ENCODE results near the gene LRRC34.
A peak's percentile ranks its signal among the peaks of the same experiment; 100 is the strongest.

The LRRC34 gene, protein sequence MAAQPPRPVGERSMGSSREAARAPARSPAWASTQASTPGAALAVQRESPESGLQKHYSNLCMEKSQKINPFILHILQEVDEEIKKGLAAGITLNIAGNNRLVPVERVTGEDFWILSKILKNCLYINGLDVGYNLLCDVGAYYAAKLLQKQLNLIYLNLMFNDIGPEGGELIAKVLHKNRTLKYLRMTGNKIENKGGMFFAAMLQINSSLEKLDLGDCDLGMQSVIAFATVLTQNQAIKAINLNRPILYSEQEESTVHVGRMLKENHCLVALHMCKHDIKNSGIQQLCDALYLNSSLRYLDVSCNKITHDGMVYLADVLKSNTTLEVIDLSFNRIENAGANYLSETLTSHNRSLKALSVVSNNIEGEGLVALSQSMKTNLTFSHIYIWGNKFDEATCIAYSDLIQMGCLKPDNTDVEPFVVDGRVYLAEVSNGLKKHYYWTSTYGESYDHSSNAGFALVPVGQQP

DNA sequence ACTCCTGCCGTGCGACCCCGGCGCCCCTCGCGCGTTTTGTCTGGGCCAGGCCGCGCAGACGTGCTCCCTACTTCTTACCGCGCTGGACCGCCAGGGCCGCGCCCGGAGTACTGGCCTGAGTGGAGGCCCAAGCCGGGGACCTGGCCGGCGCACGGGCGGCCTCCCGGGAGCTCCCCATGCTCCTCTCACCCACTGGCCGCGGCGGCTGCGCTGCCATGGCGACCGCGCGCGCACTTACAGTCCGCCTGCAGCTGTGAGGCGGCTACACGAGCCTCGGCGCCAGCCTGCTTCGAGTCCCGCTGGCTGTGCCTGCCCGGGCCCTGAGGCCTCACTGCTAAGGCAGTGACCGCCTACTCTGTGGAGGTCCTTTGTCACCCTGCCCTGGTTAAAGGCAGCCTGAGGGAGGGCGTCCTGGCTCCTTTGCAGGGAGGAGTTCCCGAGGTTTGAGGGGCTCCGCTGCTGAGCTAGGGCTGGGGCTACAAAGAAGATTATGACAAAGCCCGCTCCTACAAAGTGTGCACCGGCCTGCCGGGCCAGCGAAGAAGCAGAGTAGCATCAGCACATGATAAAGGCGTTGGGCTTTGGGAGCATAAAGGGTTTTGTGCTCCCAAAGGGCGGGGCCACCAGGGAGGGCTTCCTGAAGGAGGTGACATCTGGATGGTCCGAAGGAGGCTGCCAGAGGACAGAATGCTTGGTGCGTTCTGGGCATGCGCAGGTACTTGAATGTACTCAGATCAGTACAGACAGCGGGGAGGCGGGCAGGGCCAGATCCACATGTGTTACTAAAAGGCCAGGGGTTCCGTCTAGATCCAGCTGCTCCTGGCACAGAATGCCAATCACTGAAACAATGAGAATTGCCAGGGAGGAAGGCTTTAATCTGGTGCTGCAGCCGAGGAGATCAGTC, at the start of gene LRRC34, which contains the start of gene LRRIQ4:
TSS of gene LRRC34 (minus strand) at position 573 of the 904 bp plus-strand sequence. CDS start at position 217, 356 bp downstream.
TSS of gene LRRIQ4 (plus strand) at position 539 of the 904 bp plus-strand sequence. CDS start 9,052 bp downstream, outside the sequence.
- peak; percentile 69 for DNase-seq

DNA sequence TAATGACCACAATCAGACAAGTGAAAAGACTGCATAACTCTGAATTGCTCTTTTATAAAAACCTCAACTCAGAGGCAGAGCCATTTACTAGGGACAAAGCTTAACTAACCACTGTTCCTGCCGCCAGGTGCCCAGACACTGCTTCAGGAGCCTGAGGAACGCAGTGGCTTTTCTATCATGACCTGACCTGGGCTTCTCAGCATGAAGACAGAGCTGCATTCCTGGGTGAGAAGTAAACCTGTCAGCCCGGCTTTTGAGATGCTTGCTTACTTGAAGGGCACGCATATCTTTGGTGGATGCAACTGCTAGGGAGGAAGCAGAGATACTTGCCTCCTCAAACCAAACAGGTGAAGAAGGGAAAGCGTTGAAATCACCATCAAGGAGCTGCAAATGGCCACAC, 49.2 kb upstream of the LRRC34 start:
- DNase-seq, result no peak

DNA sequence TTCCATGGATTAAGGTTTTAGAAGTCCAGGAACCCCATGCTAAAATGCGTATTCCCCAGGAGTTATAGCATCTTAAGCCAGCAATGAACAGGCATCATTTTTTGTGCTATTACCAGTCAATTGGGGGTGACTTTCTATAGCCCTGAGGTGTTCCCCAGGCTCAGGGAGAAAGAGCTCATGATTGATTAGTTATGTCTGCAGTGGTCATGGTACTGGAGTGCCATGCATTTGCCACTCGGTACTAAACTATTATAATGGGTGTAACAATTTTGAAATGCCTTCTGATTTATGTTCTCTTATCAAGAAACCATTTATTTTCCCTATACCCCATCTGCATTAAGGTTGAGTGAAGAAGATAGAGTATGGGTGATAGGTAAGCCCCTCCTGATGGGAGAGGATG, 45.1 kb upstream of the LRRC34 start:
- DNase-seq, result no peak

DNA sequence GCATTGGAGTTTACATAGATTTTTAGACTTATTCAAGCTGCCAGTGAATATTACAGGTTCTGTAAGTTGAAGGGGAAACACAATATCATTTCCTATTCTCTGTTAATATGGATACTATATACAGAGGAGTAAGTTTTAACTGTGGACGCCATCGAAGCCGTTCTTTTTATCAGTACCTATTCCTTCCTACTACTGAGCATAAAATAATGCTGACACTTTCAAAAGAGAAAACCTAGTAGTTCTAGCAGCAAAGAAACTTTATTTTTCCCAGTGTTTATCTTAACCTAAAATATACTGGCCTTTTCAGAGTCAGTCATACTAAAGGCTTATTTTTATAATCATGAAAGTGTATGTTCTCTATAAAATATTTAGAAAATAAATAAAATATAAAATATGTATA, 42.8 kb upstream of the LRRC34 start:
- DNase-seq, result no peak

DNA sequence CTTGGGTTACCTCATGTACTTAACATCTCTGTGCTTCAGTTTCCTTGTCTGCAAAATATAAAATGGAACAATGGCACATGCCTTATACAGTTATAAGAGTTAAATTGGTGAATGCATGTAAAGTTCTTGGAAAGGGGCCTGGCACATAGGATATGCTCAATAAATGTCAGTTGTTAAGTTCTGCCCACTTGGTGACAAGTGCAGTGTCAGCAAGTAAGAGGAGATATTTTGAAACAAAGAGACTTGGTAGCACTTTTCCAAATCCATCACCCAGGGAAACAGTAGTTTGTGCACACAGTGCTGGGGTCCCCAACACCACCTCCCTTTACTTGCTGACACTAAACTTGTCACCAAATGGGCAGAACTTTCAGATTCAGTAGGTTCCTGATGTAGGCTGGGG, 37.9 kb upstream of the LRRC34 start:
- DNase-seq, result no peak

DNA sequence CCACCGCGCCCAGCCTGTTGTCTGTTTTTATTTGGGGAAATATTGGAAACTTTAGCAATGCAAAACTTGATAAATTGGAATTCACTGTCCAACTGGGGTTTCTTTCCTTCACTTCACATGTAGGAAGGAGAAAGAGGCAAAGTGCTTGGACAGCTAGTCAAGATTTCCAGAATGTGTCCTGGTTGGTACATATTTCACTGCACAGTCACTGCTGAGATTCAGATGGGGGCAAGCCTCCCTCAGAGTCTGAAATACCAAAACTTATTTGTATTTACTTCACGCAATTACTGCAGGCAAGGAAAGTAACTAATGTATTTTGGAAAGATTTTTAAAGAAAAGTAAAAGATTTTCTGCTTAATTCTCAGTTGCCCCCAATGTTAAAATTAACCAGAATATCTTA, 36.0 kb upstream of the LRRC34 start:
- DNase-seq, result no peak

DNA sequence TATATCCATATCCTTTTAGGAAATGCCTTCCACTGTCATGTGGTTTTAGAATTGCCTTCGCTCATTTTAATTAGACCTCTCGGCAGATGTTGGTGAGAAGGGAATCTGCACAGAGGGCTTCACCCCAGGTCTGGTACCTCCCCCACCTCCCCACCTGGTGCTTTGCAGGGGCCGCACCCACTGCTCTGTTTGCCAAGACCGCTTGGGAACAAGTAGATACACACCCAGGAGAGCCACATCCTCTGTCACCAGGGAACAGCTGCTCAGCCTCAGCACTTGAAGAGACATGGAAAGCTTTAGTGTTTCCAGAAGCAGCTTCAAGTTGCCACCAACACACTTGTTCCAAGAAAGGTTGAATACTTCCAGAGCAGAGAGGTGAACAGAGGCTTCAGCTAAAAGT, 35.2 kb upstream of the LRRC34 start:
- no peak for DNase-seq

DNA sequence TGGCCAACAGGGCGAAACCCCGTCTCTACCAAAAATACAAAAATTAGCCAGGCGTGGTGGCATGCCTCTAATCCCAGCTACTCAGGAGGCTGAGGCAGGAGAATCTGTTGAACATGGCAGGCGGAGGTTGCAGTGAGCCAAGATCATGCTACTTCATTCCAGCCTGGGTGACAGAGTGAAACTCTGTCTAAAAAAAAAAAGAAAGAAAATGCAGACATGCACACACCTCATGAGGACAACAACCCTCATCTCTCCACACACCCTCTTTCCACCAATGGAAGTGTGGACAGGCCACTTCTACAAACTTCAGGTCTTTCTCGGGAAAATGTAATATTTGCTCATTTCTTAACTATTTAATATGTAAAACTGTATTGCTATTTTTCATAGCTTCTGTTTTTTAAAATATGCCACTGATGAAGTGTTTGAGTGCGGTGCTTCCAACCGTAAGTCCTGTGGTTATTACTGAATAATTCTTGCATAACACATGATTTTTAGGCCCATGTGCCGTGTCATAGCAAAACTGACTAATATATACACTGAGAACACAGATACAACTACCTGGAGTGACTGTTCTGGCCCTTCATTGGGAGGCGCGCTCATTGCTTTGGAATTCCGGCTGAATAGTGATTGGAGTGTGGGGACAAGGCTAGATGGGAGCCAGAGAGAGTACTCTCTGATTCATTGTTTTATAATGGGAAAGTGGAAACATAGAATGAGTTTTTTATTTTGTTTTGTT, 33.9 kb upstream of the LRRC34 start:
- DNase-seq, result no peak

DNA sequence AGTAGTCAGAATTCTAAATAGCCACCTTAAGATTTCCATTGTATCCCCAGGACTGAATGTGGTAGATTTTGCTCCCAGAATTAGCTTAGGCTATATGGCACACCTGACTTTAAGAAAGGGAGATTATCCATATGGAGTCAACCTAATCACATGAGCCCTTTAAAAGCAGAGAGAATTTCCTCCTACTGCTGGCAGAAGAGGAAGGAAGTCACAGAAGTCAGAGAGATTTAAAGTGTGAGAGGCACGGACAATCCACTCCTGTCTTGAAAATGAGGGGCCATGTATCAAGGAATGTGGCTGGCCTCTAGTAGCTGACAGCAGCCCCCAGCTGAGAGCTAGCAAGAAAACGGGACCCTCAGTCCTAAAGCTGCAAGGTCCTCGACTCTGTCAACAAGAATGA, 30.3 kb upstream of the LRRC34 start:
- no peak for DNase-seq

DNA sequence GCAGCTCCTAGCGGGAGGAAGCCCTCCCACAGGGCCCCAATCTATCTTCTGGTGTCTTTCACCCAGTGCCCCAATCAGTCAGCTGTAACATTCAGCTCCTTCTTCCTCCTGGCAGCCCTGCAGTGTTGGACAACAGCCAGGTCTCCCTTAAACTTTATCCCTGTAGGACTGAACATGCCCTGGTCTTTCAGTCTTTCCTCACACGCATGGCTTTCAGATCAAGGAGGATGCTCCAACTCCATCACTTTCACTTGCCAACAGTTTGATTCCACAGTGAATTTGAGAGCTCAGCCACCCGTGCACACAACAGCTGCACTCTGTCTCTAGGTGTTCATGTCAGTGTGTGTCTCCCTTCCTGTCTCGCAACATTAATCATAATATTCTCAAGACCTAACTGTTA, 28.5 kb upstream of the LRRC34 start:
- no peak for DNase-seq

DNA sequence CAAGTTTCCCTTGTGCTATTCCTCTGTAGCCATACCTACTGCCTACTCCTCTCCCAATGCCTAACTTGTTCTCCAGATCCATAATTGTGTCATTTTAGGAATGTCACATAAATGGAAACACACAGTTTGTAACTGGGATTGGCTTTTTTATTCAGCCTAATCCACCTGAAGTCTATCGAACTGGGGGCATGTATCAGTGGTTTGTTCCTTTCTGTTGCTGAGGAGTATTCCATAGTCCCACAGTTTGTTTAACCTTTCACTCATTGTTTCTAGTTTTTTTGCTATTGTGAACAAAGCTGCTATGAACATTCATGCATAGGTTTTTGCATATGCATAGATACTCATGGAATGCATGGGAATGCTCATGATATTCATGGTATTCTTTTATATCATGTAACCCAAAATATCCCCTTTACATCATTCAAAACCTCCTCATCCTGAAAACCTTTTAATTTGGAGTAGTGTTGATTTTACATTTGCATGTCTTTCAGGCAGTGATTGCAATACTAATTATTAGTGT, 25.9 kb upstream of the LRRC34 start:
- DNase-seq, result no peak

DNA sequence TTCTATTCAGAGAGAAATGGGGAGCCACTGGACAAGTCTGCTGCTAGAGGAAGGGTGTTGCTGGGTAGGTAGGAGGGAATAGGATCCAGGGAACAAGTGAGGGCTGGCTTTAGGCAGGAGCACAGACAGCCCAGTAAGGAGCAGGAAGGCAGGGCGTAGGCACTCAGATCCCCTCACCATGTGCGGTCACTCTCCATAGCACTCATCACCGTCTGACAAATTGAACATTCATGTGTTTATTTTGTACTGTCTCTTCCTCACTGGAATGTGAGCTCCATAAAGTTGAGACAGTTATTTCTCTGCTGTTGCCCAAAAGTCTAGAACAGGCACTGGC, 24.2 kb upstream of the LRRC34 start:
- no peak for DNase-seq

DNA sequence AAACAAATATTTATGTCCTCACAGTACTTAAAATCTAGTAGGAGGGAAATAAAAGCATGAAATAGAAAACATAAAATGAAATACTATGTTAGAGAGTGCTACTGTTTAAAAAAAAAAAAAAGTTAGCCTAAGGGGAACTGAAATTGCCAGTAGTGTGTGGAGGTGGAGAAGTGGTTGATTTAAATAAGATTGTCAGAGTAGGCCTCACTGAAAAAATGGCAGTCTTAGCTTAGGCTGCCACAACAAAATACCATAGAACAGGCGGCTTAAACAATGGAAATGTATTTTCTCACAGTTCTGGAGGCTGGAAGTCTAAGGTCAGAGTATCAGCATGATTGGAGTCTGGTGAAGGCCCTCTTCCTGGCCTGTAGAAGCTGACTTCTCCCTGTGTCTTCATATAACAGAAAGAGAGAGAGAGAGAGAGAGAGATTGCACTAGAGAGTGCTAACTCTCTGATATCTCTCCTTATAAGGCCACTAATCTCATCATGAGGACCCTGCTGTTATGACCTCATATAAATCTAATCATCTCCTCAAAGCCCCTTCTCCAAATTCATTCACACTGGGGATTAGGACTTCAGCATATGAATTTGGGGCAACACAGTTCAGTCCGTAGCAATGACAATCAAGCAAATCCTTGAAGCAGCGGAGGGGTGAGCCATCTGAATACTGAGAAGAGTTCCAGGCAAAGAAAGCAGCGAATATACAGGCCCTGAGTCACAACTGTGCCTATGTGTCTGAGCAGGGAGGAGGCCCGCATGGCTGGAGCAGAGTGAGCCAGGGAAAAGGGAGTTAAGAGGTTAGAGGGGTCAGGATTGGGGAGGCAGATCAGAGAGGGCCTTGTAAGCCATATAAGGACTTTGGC, 23.6 kb upstream of the LRRC34 start:
- DNase-seq, result no peak

DNA sequence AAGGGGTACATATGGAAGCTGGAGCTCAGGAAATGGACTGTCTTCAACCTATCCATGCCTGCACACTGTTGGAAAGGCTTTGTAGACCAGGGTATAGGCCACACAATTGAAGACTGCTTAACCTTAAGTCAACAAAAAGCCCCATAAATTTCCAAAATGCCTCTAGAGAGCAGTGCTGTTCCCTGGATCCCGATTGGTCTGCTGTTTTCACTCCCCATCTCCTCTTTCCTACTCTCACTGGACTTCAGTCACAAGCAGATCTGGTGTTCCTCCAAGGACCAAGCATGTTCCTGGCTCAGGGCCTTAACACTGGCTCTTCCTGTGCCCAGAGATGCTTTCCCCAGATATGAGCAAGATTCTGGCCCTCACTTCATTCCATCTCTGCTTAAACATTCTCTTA, 22.8 kb upstream of the LRRC34 start:
- no peak for DNase-seq

DNA sequence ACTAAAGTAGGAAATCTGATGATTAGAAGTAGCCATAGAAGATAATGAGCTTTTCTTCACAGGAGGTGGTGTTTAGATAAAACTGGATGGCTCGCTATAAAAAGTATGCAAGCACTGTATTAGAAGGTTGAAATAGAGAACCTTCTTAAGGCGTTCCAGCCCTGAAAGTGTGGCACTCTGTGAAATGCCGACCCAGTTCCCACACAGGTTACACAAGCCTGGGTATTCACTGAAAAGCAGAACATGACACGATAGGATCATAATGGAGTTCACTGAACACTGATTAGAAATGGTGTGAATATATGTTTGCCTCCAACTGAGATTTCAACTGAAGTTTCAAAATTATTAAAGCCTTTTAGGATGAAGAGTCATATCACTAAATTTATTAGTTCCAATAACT, 15.0 kb upstream of the LRRC34 start:
- DNase-seq, result no peak

DNA sequence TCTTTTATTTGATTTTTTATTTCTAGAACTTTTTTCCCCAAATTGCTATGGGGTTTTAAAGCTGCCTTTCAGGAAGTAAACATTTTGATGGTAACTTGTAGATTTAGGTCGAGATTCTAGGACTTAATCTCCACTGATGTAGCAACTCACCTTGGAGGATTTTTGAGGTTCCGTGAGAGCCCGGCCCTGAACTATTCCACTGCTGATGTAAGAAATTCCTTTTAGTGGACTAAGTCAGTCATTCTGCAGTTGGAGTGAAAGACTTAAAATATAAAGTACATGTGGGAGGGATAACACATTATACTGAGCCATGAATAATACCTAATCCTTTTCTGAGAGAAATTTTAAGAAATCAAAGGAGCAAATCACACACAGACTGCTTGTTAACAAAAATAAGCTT, 12.6 kb upstream of the LRRC34 start:
- no peak for DNase-seq

DNA sequence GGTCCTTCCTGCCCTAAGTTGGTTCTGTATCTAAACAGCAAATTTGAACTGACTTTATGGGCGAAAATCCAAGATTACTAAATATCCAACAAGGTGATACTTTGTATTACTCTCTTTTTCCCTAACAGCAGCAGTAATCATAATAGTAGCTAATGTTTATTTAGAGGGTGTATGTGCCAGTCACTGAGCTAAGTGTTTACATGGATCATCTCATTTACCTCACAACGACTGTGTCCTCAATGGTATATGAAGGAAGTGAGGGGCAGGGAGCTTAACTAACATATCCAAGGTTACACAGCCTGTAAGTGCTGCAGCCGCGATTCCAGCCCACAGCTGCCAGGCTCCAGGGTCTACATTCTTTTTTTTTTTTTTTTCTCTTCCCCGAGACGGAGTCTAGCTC, 10.3 kb upstream of the LRRC34 start:
- DNase-seq, result no peak

DNA sequence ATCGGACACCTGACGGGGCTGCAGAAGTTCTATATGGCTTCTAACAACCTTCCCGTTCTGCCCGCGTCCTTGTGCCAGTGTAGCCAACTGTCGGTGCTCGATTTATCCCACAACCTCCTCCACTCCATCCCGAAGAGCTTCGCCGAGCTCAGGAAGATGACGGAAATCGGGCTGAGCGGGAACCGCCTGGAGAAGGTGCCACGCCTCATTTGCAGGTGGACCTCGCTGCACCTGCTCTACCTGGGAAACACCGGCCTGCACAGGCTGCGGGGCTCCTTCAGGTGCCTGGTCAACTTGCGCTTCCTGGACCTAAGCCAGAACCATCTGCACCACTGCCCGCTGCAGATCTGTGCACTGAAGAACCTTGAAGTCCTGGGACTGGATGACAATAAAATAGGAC, 9.8 kb upstream of the LRRC34 start:
- no peak for DNase-seq

DNA sequence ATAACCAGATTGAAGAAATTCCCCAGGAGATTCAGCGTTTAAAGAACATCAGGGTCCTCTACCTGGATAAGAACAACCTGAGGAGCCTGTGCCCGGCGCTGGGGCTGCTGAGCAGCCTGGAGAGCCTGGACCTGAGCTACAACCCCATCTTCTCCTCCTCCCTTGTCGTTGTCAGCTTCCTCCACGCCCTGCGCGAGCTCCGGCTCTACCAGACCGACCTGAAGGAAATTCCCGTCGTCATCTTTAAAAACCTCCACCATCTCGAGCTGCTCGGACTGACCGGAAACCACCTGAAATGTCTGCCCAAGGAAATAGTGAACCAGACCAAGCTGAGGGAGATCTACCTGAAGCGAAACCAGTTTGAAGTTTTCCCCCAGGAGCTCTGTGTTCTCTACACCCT, 9.4 kb upstream of the LRRC34 start:
- DNase-seq, result no peak

DNA sequence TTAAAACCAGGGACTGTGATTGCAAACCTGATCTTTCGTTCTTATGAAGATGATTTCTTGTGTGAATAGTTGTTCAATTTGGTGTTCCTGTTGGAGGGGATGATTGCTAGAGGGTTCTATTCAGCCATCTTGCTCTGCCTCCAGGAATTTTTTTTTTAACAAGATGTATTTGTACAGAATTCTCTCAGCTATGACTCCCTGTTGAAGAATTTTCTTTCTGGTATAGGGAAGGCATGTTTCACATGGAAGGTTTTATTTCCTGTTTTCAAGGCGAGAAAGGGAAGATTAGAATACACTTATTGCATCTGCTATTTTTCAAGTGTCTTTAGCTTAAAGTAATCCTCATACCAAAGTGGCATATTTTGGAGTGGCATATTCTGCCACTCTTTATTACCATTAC, 5.6 kb upstream of the LRRC34 start:
- no peak for DNase-seq

DNA sequence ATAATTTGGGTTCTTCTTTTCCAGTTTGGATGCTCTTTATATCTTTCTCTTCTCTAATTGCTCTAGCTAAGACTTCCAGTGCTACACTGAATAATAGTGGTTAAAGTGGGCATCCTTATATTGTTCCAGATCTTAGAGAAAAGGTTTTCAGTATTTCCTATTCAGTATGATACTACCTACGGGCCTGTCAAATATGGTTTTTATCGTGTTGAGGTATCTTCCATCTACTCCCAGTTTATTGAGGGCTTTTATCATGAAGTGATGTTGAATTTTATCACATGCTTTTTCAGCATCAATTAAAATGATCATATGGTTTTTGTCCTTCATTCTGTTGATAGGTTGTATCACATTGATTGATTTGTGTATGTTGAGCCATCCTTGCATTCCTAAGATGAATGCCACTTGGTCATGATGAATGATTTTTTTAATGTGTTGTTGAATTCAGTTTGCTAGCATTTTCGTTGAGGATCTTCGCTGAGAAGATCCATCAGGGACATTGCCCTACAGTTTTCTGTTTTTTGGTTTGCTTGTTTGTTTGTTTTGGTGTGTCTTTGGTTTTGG, 3.0 kb upstream of the LRRC34 start:
- no peak for DNase-seq
